SU-DHL-6 (cell line): ENCODE data around the gene NEGR1.

ENCODE experiments used
- H2AFZ ChIP-seq: fragments of 200-600 bp; sonication (generic); 2 replicates; pipeline ENCODE4 v1.6.1; 2014; ENCODE audit warnings: low read depth, mild to moderate bottlenecking, moderate library complexity, mixed read lengths, antibody characterized with exemption, low read length; ENCODE audit not compliant: severe bottlenecking
- H3F3A ChIP-seq: fragments of 200-600 bp; shearing (Covaris generic); 2 replicates; pipeline ENCODE4 v1.6.0; 2016; ENCODE audit warnings: antibody characterized with exemption, mild to moderate bottlenecking; ENCODE audit not compliant: insufficient read depth
- H3K27ac ChIP-seq: fragments of 200-600 bp; sonication (generic); 2 replicates; pipeline ENCODE4 v1.5.1; 2016; ENCODE audit warnings: low read depth, mild to moderate bottlenecking, low read length, moderate library complexity, mixed read lengths
- H3K27me3 ChIP-seq: fragments of 200-600 bp; sonication (generic), shearing (Covaris generic); 2 replicates; pipeline ENCODE4 v1.6.0; 2014; ENCODE audit warnings: mild to moderate bottlenecking, low read length
- H3K36me3 ChIP-seq: fragments of 200-600 bp; sonication (generic); 2 replicates; pipeline ENCODE4 v1.6.1; 2014; ENCODE audit warnings: mild to moderate bottlenecking, low read length, mixed read lengths
- H3K4me2 ChIP-seq: fragments of 300-600, 200-600 bp; shearing (Covaris generic), sonication (generic); 2 replicates; pipeline ENCODE4 v1.6.0; 2014; ENCODE audit warnings: low read length, low read depth, mild to moderate bottlenecking; ENCODE audit not compliant: poor library complexity, severe bottlenecking
- H3K4me3 ChIP-seq: fragments of 200-600 bp; sonication (generic); 2 replicates; pipeline ENCODE4 v1.5.1; 2014; ENCODE audit warnings: antibody characterized with exemption, low read length, mild to moderate bottlenecking, mixed read lengths; ENCODE audit not compliant: insufficient read depth, poor library complexity, severe bottlenecking
- H3K79me2 ChIP-seq: fragments of 200-600 bp; sonication (generic); 2 replicates; pipeline ENCODE4 v1.6.1; 2014; ENCODE audit warnings: mild to moderate bottlenecking, low read length, moderate library complexity; ENCODE audit not compliant: insufficient read depth
- H3K9ac ChIP-seq: fragments of 200-600 bp; sonication (generic); 2 replicates; pipeline ENCODE4 v1.7.0; 2014; ENCODE audit warnings: mild to moderate bottlenecking, low read length
- H3K9me2 ChIP-seq: fragments of 200-600 bp; sonication (generic); replicated peaks from 2 replicates; pipeline ENCODE4 v1.6.1; 2014; ENCODE audit warnings: low read length; ENCODE audit not compliant: insufficient read depth
- H3K9me3 ChIP-seq: fragments of 200-600 bp; sonication (generic); 2 replicates; pipeline ENCODE4 v1.6.1; 2014; ENCODE audit warnings: low read length, mixed read lengths; ENCODE audit not compliant: insufficient read depth
- H4K20me1 ChIP-seq: fragments of 200-600 bp; sonication (generic); 2 replicates; pipeline ENCODE4 v1.6.1; 2014; ENCODE audit warnings: low read depth, mild to moderate bottlenecking, antibody characterized with exemption, low read length, moderate library complexity, mixed read lengths
- CTCF ChIP-seq: fragments of 200-600 bp; sonication (generic); IDR thresholded peaks from one replicate; pipeline ENCODE4 v1.5.1; 2017; ENCODE audit warnings: antibody characterized with exemption, mild to moderate bottlenecking, low read length, moderate library complexity; ENCODE audit not compliant: insufficient read depth, poor library complexity, severe bottlenecking
- EZH2phosphoT487 ChIP-seq: fragments of 200-600 bp; sonication (generic), shearing (Covaris generic); conservative IDR thresholded peaks from 2 replicates; pipeline ENCODE4 v1.6.1; 2018; ENCODE audit warnings: mild to moderate bottlenecking, antibody characterized with exemption, low read length, moderate library complexity, mixed read lengths

Gene NEGR1

DNA sequence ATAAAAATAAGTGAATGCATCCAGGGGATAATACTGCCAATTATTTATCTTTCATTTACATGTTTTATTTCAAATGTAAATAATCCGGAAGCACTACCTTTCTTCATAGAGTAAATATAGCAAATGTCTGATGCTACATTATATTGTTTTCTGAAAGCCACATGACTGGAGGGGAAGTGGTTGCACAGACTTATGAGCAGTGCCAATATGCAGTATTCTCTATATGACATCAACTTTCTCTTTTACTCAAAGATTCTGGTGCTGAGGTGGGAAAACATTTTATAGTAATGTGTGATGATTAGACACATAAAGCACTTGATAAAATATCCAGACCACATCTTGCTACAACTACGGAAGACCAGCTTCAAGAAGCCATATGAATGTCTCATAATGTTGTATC lies 314.7 kb downstream of the NEGR1 start:
- H3F3A ChIP-seq: no peaks in the 10 kb centered on the region
- no peaks in the 10 kb centered on the region for H3K79me2 ChIP-seq
- no peaks in the 10 kb centered on the region for H3K27me3 ChIP-seq
- no peaks in the 10 kb centered on the region for H3K9me3 ChIP-seq
- H4K20me1 ChIP-seq: no peaks in the 10 kb centered on the region
- no peak overlapping the region for H2AFZ ChIP-seq
- no peak for TF ChIP-seq EZH2phosphoT487
- TF ChIP-seq CTCF: no peak
- H3K9ac ChIP-seq: no peak overlapping the region
- no peaks in the 10 kb centered on the region; the same call in 1 of the 2 replicates for H3K9me2 ChIP-seq
- no peak overlapping the region for H3K4me2 ChIP-seq
- no peak overlapping the region for H3K4me3 ChIP-seq
- no peaks in the 10 kb centered on the region for H3K36me3 ChIP-seq
- H3K27ac ChIP-seq: no peak overlapping the region

GRCh38 chr1:71964188-71964587 lies 318.2 kb downstream of the NEGR1 start:
- Histone ChIP-seq H2AFZ (no peak overlapping the region), H3K9ac (no peak overlapping the region), H3K4me3 (no peak overlapping the region), H3K27me3 (no peaks in the 10 kb centered on the region), H3K4me2 (no peak overlapping the region), H3K36me3 (no peaks in the 10 kb centered on the region), H4K20me1 (no peaks in the 10 kb centered on the region), H3F3A (no peaks in the 10 kb centered on the region), H3K9me2 (no peaks in the 10 kb centered on the region; the same call in 1 of the 2 replicates), H3K79me2 (no peaks in the 10 kb centered on the region), H3K27ac (no peak overlapping the region), H3K9me3 (no peaks in the 10 kb centered on the region)
- no peak for TF ChIP-seq CTCF
- TF ChIP-seq EZH2phosphoT487: no peak

GRCh38 chr1:71956613-71957285 lies 325.6 kb downstream of the NEGR1 start:
- H3K4me2 ChIP-seq: no peak overlapping the region
- no peak overlapping the region for H2AFZ ChIP-seq
- no peak overlapping the region for H3K4me3 ChIP-seq
- no peak for TF ChIP-seq CTCF
- no peak for TF ChIP-seq EZH2phosphoT487
- H3K9me3 ChIP-seq: no peaks in the 10 kb centered on the region
- H3K79me2 ChIP-seq: no peaks in the 10 kb centered on the region
- H3K9ac ChIP-seq: no peak overlapping the region
- H3K36me3 ChIP-seq: no peaks in the 10 kb centered on the region
- no peaks in the 10 kb centered on the region for H3K27me3 ChIP-seq
- H3K27ac ChIP-seq: no peak overlapping the region
- H3K9me2 ChIP-seq: no peaks in the 10 kb centered on the region
- H4K20me1 ChIP-seq: no peaks in the 10 kb centered on the region
- no peaks in the 10 kb centered on the region for H3F3A ChIP-seq
